SJSA1 (cell line): ENCODE results near the gene HDAC6. TPM values are rescaled to one million over a fixed set of nuclear protein-coding genes. Genes with fewer than 3 reads are reported as not detected.
A peak's percentile ranks its signal among the peaks of the same experiment; 100 is the strongest.

ENCODE experiments used
- DNase-seq, 2 experiments: peaks; one replicate each; pipeline ENCODE4 v3.0.0-alpha.2; 2015 to 2020; ENCODE audit warnings: low spot score in 2 of 2, low read depth in 1 of 2
- H3K27ac ChIP-seq: fragments of 250-450 bp; sonication (Bioruptor Pico); 2 replicates; pipeline ENCODE4 v1.5.1; 2020; ENCODE audit warnings: mild to moderate bottlenecking, moderate library complexity
- H3K27me3 ChIP-seq: fragments of 250-450 bp; sonication (Bioruptor Pico); replicated peaks from 2 replicates; pipeline ENCODE4 v1.5.1; 2020; ENCODE audit warnings: mild to moderate bottlenecking, moderate library complexity
- H3K36me3 ChIP-seq: fragments of 250-450 bp; sonication (Bioruptor Pico); 2 replicates; pipeline ENCODE4 v1.5.1; 2020; ENCODE audit warnings: mild to moderate bottlenecking
- H3K4me1 ChIP-seq: fragments of 250-450 bp; sonication (Bioruptor Pico); replicated peaks from 2 replicates; pipeline ENCODE4 v1.6.1; 2021; ENCODE audit warnings: mild to moderate bottlenecking
- H3K4me3 ChIP-seq: fragments of 250-450 bp; sonication (Bioruptor Pico); 2 replicates; pipeline ENCODE4 v1.5.1; 2020; ENCODE audit warnings: mild to moderate bottlenecking
- H3K9me3 ChIP-seq: fragments of 250-450 bp; sonication (Bioruptor Pico); replicated peaks from 2 replicates; pipeline ENCODE4 v1.5.1; 2020; ENCODE audit warnings: mild to moderate bottlenecking
- total RNA-seq: library from RNA; depleted of rRNA; stranded (reverse); fragments of >200 nt; shearing (Covaris generic); gene quantifications from 2 replicates; pipeline ENCODE4 v1.2.3, GENCODE V29; 2014

Gene HDAC6
- total RNA-seq, 1 experiment from 2014 or later = 77.7 TPM

DNA sequence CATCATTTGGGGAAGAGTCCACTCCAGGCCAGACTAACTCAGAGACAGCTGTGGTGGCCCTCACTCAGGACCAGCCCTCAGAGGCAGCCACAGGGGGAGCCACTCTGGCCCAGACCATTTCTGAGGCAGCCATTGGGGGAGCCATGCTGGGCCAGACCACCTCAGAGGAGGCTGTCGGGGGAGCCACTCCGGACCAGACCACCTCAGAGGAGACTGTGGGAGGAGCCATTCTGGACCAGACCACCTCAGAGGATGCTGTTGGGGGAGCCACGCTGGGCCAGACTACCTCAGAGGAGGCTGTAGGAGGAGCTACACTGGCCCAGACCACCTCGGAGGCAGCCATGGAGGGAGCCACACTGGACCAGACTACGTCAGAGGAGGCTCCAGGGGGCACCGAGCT is 21.2 kb downstream of the HDAC6 start:
- no peaks in the 10 kb centered on the region for H3K27me3 ChIP-seq
- no peak overlapping the region for H3K4me3 ChIP-seq
- no peaks in the 10 kb centered on the region for H3K4me1 ChIP-seq
- DNase-seq = no peak
- H3K36me3 ChIP-seq = peaks cover 5% of the 10 kb centered on the region; the same call in 1 of the 2 replicates
- no peaks in the 10 kb centered on the region for H3K9me3 ChIP-seq
- H3K27ac ChIP-seq = no peak overlapping the region

DNA sequence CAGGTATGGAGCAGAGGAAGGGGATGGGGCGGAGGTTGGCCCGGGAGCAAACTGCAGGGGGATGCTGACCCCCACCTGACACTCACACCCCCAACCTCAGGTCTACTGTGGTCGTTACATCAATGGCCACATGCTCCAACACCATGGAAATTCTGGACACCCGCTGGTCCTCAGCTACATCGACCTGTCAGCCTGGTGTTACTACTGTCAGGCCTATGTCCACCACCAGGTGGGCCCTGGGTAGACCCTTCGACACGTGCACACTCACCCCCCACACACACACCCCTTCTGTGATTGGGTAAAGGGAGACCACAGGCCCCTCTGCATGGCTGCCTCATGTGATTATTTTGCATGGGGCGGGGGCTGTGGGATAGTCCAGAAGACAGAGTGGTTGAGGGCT is 22.2 kb downstream of the HDAC6 start:
- H3K4me3 ChIP-seq = no peak overlapping the region
- no peaks in the 10 kb centered on the region for H3K4me1 ChIP-seq
- no peak overlapping the region for H3K27ac ChIP-seq
- peaks cover 5% of the 10 kb centered on the region; the same call in 1 of the 2 replicates for H3K36me3 ChIP-seq
- no peak for DNase-seq
- no peaks in the 10 kb centered on the region for H3K27me3 ChIP-seq
- H3K9me3 ChIP-seq = no peaks in the 10 kb centered on the region

DNA sequence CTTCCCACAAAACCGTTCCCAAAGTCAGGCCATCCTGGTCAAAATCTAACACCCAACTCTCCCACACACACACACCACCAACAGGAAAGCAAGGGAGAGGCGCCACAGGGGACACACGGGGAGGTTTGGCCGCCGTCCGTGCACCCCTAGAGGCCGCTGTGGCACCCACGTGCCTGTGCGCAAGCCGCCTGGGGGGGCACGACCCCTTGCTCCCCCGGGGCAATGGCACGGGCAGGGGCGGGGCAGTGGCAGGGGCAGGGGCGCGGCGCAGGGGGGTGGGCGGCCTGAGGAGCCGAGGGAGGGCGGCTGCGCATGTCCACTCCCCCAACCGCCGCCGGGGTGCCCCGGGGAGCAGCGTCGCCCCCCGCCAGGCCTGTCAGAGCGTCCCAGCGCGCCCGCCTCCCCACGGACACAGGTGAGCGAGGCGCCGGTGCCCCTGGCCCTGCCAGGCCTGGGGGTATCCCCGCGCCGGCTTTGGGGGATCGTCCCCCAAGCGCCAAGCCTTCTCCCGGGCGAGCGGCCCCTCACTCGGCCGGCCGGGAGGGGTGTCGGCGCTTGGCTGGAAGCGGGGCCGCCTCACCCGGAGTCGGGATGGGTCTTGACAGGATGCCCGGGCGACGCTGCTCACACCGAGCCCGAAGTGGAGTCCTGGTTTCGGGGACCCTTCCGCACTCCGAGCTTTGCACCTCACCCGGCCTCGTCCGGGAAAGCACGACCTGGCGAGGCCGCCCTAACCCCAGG is 24.4 kb downstream of the HDAC6 start, which contains the start of gene ERAS:
ERAS (plus strand) TSS at position 379 of the 741 bp plus-strand sequence. CDS start 2,611 bp downstream, outside the sequence.
- H3K4me1 ChIP-seq = no peaks in the 10 kb centered on the region
- no peak within 1 kb of the TSS for H3K4me3 ChIP-seq
- H3K27ac ChIP-seq = no peak within 1 kb of the TSS
- peaks cover 5% of the 10 kb centered on the region; the same call in 1 of the 2 replicates for H3K36me3 ChIP-seq
- no peak for DNase-seq
- H3K27me3 ChIP-seq = no peaks in the 10 kb centered on the region
- H3K9me3 ChIP-seq = no peaks in the 10 kb centered on the region

DNA sequence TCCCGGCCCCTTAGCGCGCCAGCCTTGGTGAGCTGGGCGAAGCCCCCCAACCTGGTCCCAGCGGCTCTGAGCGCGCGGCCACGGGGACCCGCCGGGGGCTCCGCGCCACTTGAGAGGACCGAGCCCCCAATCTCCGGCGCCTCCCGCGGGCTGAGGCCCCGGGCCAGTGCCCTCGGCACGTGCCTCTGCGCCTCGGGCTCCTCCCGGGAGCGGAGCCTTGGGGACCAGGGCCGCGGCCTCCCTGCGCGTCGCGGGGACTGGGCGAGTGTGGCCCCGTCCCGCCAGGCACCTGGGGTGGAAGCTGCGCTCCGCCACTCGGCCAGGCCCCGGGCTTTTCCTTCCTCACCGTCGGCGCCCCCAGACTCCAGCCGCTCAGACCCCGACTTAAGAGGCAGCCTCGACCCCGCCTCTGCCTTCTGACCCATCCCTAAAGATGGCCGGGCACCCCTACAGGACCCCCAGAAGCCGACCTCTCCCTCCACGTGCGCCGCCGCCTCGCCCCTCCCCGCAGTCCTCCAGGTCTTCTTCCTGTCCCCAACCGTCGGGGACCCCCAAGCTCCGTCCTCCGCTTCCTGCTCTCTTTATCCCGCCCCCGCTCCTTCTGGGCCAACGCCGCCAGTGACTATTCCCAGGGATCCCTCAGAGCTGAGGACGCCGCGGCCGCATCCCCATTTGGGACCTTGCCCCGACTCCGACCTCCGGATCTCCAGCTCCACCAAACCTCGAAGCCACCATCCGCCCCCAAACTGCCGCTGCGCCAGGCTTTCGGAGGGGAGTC is 25.2 kb downstream of the HDAC6 start:
- Histone ChIP-seq H3K4me3 (no peak overlapping the region), H3K27ac (no peak overlapping the region), H3K36me3 (peaks cover 5% of the 10 kb centered on the region; the same call in 1 of the 2 replicates), H3K9me3 (no peaks in the 10 kb centered on the region), H3K4me1 (no peaks in the 10 kb centered on the region), H3K27me3 (no peaks in the 10 kb centered on the region)
- no peak for DNase-seq

- no peaks in the 10 kb centered on the region for H3K9me3 ChIP-seq
- H3K27me3 ChIP-seq = no peaks in the 10 kb centered on the region
- peaks cover 5% of the 10 kb centered on the region; the same call in 1 of the 2 replicates for H3K36me3 ChIP-seq
- no peak for DNase-seq
- H3K4me1 ChIP-seq = no peaks in the 10 kb centered on the region
- no peak overlapping the region for H3K4me3 ChIP-seq
- H3K27ac ChIP-seq = no peak overlapping the region
Measured at GRCh38 chrX:48827654-48827968, 25.7 kb downstream of the HDAC6 start.

DNA sequence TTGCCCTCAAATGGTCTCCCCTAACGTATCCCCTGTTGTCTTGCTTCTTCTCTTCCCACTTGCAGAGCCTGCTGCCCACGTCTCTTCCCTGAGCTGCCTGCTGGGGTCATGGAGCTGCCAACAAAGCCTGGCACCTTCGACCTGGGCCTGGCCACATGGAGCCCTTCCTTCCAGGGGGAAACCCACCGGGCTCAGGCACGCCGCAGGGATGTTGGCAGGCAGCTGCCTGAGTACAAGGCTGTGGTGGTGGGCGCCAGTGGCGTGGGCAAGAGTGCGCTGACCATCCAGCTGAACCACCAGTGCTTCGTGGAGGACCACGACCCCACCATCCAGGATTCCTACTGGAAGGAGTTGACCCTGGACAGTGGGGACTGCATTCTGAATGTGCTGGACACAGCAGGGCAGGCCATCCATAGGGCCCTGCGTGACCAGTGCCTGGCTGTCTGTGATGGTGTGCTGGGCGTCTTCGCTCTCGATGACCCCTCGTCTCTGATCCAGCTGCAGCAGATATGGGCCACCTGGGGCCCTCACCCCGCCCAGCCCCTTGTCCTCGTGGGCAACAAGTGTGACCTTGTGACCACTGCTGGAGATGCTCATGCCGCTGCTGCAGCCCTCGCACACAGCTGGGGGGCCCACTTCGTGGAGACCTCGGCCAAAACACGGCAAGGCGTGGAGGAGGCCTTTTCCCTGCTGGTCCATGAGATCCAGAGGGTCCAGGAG is 27.3 kb downstream of the HDAC6 start:
- DNase-seq = no peak
- Histone ChIP-seq H3K9me3 (no peaks in the 10 kb centered on the region), H3K36me3 (no peaks in the 10 kb centered on the region), H3K4me3 (no peak overlapping the region), H3K4me1 (no peaks in the 10 kb centered on the region), H3K27me3 (no peaks in the 10 kb centered on the region), H3K27ac (no peak overlapping the region)

GRCh38 chrX:48831136-48831908 is 29.5 kb downstream of the HDAC6 start:
- Histone ChIP-seq H3K27me3 (peaks cover 5% of the 10 kb centered on the region; the same call in 1 of the 2 replicates), H3K36me3 (no peaks in the 10 kb centered on the region), H3K4me1 (no peaks in the 10 kb centered on the region), H3K4me3 (no peak overlapping the region), H3K27ac (no peak overlapping the region), H3K9me3 (no peaks in the 10 kb centered on the region)
- no peak for DNase-seq

DNA sequence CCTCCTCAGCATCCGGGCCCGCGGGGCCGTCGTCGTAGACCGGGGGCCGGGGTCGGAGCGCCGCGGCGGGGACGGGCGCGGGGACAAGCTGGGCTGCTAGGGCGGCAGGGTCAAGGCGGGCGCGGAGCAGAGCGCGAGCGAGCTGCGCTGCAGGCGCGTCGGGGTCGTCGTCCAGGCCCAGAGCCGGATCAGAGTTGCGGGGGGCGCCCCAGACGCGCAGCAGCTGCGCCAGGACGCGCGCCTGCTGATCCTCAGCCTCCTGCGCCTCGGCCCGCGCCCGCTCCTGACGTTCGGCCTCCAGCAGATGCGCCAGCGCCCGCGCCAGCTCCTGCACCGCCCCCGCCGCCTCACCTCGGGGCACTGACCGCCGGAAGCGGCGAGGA is 30.0 kb downstream of the HDAC6 start:
- Histone ChIP-seq H3K36me3 (no peaks in the 10 kb centered on the region), H3K4me1 (no peaks in the 10 kb centered on the region), H3K4me3 (no peak overlapping the region), H3K27ac (no peak overlapping the region), H3K27me3 (peaks cover 5% of the 10 kb centered on the region; the same call in 1 of the 2 replicates), H3K9me3 (no peaks in the 10 kb centered on the region)
- no peak for DNase-seq

GRCh38 chrX:48833542-48834138 is 31.8 kb downstream of the HDAC6 start:
- no peaks in the 10 kb centered on the region for H3K4me1 ChIP-seq
- no peak for DNase-seq
- no peak overlapping the region for H3K4me3 ChIP-seq
- no peak overlapping the region for H3K27ac ChIP-seq
- no peaks in the 10 kb centered on the region for H3K36me3 ChIP-seq
- no peaks in the 10 kb centered on the region for H3K9me3 ChIP-seq
- H3K27me3 ChIP-seq = peaks cover 5% of the 10 kb centered on the region; the same call in 1 of the 2 replicates

DNA sequence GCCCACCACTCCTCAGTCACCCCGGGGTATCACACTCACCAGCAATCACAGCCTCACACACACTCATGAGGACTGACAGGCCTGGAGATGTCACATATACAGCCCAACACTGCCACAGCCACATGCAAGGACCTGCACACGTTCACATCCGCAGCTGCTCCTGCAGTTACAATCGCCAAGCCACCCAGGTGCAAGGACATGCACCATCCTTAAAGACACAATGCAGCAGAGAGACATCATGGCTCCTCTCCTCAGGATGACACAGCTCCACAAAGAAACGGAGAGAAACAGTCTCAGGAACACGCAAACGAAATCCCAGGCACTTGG is 32.5 kb downstream of the HDAC6 start:
- no peak for DNase-seq
- no peaks in the 10 kb centered on the region for H3K9me3 ChIP-seq
- H3K36me3 ChIP-seq = no peaks in the 10 kb centered on the region
- no peaks in the 10 kb centered on the region for H3K4me1 ChIP-seq
- no peak overlapping the region for H3K27ac ChIP-seq
- H3K27me3 ChIP-seq = peaks cover 5% of the 10 kb centered on the region; the same call in 1 of the 2 replicates
- H3K4me3 ChIP-seq = no peak overlapping the region

DNA sequence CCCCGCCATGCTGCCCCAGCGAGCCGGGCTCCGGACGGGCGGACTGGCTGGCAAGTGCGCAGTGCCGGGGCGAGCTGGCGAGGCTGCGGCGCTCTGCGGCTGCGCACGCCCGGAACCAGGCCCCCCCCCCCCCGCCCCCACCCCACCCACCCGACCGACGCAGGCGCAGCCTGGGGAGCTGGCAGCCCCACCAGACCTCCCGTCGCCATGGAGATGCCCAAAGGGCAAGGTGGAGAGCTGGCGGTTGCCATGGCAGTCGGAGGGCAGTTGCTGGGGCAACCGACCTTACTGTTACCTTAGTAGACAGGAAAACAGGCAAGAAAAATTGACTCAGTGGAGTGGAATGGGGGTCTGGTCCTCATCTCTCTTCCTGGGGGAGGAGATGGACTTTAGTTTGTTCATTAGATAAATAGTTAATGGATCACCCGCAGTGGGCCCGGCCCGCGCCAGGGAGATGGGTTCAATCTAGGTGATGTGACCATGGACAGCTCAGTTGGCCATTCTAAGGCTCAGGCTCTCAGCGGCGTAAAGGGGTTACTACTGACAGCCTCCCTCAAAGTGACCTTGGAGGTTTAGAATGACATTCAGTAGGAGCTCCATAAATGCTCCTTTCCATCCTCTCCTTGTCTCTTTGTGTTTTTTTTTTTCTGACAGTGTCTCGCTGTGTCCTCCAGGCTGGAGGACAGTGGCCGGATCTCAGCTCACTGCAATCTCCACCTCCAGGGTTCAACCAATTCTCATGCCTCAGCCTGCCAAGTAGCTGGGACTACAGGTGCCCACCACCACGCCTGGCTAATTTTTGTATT is 33.9 kb downstream of the HDAC6 start, which contains the start of gene PCSK1N:
PCSK1N (minus strand) TSS at position 87 of the 806 bp plus-strand sequence; CDS start at position 9, 78 bp downstream.
- Histone ChIP-seq H3K27ac (no peak within 1 kb of the TSS), H3K9me3 (no peaks in the 10 kb centered on the region), H3K4me1 (no peaks in the 10 kb centered on the region), H3K4me3 (peak within 1 kb of the TSS; percentile 28), H3K27me3 (peaks cover 5% of the 10 kb centered on the region; the same call in 1 of the 2 replicates), H3K36me3 (no peaks in the 10 kb centered on the region)
- no peak for DNase-seq

DNA sequence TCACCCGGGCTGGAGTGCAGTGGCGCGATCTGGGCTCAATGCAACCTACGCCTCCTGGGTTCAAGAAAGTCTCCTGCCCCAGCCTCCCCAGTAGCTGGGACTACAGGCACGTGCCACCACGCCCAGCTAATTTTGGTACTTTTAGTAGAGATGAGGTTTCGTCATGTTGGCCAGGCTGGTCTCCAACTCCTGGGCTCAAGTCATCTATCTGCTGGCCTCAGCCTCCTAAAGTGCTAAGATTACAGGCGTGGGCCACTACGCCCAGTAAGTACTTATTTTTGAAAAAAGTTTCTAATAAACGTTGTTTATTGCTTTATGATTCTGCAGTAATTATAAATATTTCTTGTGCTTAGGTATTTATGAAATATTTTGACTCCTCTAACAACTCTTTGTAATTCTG is 37.8 kb downstream of the HDAC6 start:
- H3K4me1 ChIP-seq = no peaks in the 10 kb centered on the region
- H3K4me3 ChIP-seq = no peak overlapping the region
- no peak for DNase-seq
- peaks cover 5% of the 10 kb centered on the region; the same call in 1 of the 2 replicates for H3K27me3 ChIP-seq
- no peaks in the 10 kb centered on the region for H3K36me3 ChIP-seq
- H3K27ac ChIP-seq = no peak overlapping the region
- H3K9me3 ChIP-seq = no peaks in the 10 kb centered on the region
